Measurements from ENCODE around the gene SNRPD3.

- TF ChIP-seq CTCF (IDR thresholded peaks at IDR 0.05) (no peak), POLR2A (IDR thresholded peaks at IDR 0.05) (no peak)
These were observed 32.1 kb downstream of the SNRPD3 start for GRCh38 chr22:24587948-24588347.
